HFFc6 (cell line): ENCODE measurements around the gene LAD1. TPM values are rescaled to one million over a fixed set of nuclear protein-coding genes. Genes with fewer than 3 reads are reported as not detected.
A peak's percentile ranks its signal among the peaks of the same experiment; 100 is the strongest.

Experiments used
- DNase-seq: peaks from one replicate; pipeline ENCODE4 v3.0.0-alpha.2; 2018
- H3K27ac Mint-ChIP-seq: 2 replicates; pipeline ENCODE4 v1.8.0; 2020; ENCODE audit warnings: mild to moderate bottlenecking, mixed read lengths
- H3K27me3 Mint-ChIP-seq: 2 replicates; pipeline ENCODE4 v1.8.0; 2021; ENCODE audit warnings: mild to moderate bottlenecking, moderate library complexity, mixed read lengths; ENCODE audit not compliant: insufficient read depth
- H3K36me3 Mint-ChIP-seq: 2 replicates; pipeline ENCODE4 v1.8.0; 2021; ENCODE audit warnings: low read depth, mixed read lengths
- H3K4me1 Mint-ChIP-seq: 2 replicates; pipeline ENCODE4 v1.8.0; 2020; ENCODE audit warnings: low read depth, mixed read lengths
- H3K4me3 Mint-ChIP-seq: 2 replicates; pipeline ENCODE4 v1.8.0; 2020; ENCODE audit warnings: mild to moderate bottlenecking, moderate library complexity, mixed read lengths
- H3K9me3 Mint-ChIP-seq: 2 replicates; pipeline ENCODE4 v1.8.0; 2020; ENCODE audit warnings: mild to moderate bottlenecking, mixed read lengths
- CTCF ChIP-seq: fragments of 200-600 bp; sonication (generic); IDR thresholded peaks from 2 replicates; pipeline ENCODE4 v1.5.0; 2021; ENCODE audit warnings: antibody characterized with exemption, mild to moderate bottlenecking
- total RNA-seq, 6 experiments: library from RNA; stranded (reverse); fragmentation: NEBNext Ultra II Directional; extraction: Animal tissue kit (Norgen Biotek cat#: 25700); gene quantifications; 2 replicates in 1 of 6; 3 replicates in 5 of 6; pipeline ENCODE4 v1.2.3, GENCODE V29; 2021

LAD1 gene
- total RNA-seq, 6 experiments from 2014 or later, result not detected

DNA sequence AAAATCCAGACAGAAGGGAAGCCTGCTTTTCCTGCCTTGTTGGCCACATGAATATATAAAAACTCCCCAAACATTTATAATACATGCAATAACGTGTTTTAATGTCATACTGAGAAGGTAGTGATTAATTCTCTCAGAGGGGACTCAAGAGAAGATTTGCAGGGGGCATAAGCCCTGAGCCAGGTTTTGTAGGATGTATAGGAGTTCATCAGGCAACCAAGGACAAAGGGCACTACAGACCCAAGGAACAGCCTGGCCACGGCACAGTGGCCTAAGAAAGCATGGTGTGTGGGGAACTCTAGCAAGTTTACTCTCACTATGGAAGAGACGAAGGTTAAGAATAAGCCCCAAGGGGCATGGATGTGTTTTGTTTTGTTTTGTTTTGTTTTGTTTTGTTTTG lies 37.8 kb upstream of the LAD1 start:
- TF ChIP-seq CTCF, result no peak
- Mint-ChIP-seq H3K4me3 (no peak overlapping the region), H3K36me3 (peaks cover 5% of the 10 kb centered on the region), H3K4me1 (peaks cover 19% of the 10 kb centered on the region), H3K27ac (no peak overlapping the region), H3K27me3 (peaks cover 4% of the 10 kb centered on the region), H3K9me3 (peaks cover 5% of the 10 kb centered on the region)
- no peak for DNase-seq

- DNase-seq, result peak; percentile 56
- peaks cover 19% of the 10 kb centered on the region for H3K4me1 Mint-ChIP-seq
- peak; percentile 31; the same call in 1 of the 2 replicates for TF ChIP-seq CTCF
- no peak overlapping the region for H3K4me3 Mint-ChIP-seq
- peaks cover 5% of the 10 kb centered on the region for H3K9me3 Mint-ChIP-seq
- peaks cover 5% of the 10 kb centered on the region for H3K36me3 Mint-ChIP-seq
- H3K27ac Mint-ChIP-seq, result no peak overlapping the region
- H3K27me3 Mint-ChIP-seq, result peaks cover 5% of the 10 kb centered on the region
These were observed 37.3 kb upstream of the LAD1 start for GRCh38 chr1:201436393-201436792.

GRCh38 chr1:201434266-201434665 lies 35.1 kb upstream of the LAD1 start:
- no peak overlapping the region for H3K4me3 Mint-ChIP-seq
- DNase-seq, result no peak
- peaks cover 14% of the 10 kb centered on the region for H3K4me1 Mint-ChIP-seq
- TF ChIP-seq CTCF, result no peak
- H3K36me3 Mint-ChIP-seq, result no peaks in the 10 kb centered on the region
- H3K27ac Mint-ChIP-seq, result no peak overlapping the region
- H3K27me3 Mint-ChIP-seq, result peaks cover 19% of the 10 kb centered on the region
- H3K9me3 Mint-ChIP-seq, result no peaks in the 10 kb centered on the region

DNA sequence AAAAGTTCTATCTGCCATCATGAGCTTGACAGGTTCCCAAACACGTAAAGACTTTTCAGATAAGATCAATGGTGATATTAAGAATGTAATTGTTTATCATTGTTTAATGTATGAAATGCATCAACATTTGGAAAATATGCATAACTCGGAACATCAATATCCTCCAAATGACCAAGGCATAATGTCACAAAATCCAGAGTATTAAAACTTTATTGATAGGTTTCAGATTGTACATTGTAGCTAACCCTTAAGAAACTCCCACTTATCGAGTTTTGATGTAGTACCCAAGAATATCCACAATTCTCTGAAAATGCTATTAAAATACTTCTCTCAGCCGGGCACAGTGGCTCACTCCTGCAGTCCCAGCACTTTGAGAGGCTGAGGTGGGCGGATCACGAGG lies 34.5 kb upstream of the LAD1 start:
- Mint-ChIP-seq H3K27ac (no peak overlapping the region), H3K27me3 (peaks cover 24% of the 10 kb centered on the region), H3K4me1 (peaks cover 14% of the 10 kb centered on the region), H3K36me3 (no peaks in the 10 kb centered on the region), H3K4me3 (no peak overlapping the region), H3K9me3 (no peaks in the 10 kb centered on the region)
- no peak for TF ChIP-seq CTCF
- DNase-seq, result no peak

GRCh38 chr1:201430776-201431175 lies 31.7 kb upstream of the LAD1 start:
- no peak overlapping the region for H3K4me3 Mint-ChIP-seq
- no peak overlapping the region for H3K27ac Mint-ChIP-seq
- no peaks in the 10 kb centered on the region for H3K36me3 Mint-ChIP-seq
- DNase-seq, result no peak
- TF ChIP-seq CTCF, result no peak
- peaks cover 4% of the 10 kb centered on the region for H3K4me1 Mint-ChIP-seq
- no peaks in the 10 kb centered on the region for H3K9me3 Mint-ChIP-seq
- peaks cover 28% of the 10 kb centered on the region for H3K27me3 Mint-ChIP-seq
